NCI-H2029 (cell line): ENCODE results near the gene SHMT2.

ENCODE experiments used
- DNase-seq: peaks from one replicate; lab custom pipeline; 2025; lab: John Stamatoyannopoulos, UW

Gene SHMT2

GRCh38 chr12:57215065-57215464 is 14.4 kb upstream of the SHMT2 start:
- DNase-seq: no peak

GRCh38 chr12:57215668-57216013 is 13.9 kb upstream of the SHMT2 start:
- no peak for DNase-seq

DNA sequence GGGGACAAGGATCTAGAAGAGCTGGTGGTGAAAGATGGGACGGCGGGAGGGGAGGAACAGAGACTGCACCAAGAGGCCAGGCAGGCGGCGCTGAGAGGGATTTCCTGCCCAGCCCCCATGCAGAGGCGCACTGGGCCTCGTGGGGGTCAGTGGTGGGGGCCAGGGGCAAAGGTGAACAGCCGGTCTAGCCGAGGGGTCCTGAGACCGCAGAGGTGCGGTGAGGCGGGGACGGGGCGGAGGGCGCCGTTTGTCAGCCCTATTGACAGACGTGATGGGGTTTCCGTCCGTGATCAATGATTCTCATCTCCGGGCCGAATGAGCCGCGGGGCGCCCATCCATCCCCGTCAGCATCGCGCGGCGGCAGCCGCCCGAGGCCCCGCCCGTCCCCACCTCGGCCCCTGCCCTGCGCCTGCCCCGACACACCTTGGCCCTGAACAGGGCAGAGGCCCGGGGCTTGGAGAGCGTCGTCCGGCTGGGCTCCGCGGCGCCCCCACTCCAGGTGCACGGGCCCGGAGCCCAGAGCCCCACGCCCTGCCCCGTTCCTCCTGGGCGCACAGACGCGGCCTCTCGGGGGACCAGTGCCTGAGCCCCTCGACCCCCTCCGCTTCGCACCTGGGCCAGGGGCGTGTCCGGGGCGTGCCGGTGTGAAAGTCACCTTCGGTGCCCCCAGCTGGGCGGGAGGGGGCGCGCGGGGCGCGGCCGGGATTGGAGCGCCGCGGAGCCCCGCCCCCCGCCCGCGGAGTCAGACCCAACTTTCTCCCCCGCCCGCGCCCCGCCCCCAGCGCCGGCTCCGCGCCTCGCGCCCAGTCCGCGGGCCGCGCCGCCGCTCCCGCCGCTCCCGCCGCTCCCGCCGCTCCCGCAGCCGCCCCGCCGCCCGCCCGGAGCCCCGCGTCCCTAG is 13.2 kb upstream of the SHMT2 start, which contains the start of gene NXPH4:
Gene NXPH4 (plus strand): TSS at position 781 of the 898 bp plus-strand sequence. CDS start 176 bp downstream, outside the sequence.
- DNase-seq: peak; percentile 12

DNA sequence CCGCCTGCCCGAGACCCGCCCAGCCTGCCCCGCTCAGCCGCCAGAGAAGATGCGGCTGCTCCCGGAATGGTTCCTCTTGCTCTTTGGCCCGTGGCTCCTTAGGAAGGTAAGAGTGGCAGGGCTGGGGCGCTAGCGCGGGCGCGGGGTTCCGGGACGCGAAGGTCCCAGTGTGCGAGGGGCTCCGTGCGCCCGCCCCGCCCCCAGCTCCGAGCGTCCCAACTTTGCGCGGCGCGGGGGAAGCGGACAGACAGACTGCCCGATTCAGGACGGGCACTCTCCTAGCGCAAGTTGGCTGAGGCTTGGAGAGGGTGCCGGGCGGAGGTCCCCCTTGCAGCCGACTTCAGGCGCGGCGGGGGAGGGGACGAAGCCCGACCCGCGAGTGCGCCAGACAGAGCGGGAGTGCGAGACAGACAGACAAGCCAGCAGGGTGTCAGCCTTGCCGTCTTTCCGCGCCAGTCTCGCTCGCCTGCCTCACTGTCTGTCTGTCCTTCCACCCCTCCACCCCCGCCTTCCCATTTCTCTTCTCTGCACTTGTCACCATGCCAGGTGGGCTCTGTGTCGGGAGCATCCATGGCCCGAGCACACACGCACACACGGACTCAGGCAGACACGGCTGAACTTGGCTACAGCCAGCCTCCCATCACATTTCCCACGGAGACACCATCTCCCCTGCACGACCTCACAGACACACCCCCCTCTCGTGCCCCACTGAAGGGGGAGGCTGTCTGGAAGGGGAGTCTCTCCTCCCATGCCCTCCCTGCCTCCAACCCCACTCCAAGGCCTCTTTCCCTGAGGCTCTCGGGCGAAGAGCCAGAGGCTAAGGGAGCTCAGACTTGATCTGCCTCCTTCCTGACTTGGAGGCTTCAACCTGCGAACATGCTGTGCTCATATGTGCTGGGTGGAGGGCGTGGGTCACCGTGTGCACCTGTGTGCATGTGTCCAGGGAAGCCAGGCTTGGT is 12.3 kb upstream of the SHMT2 start:
- peak; percentile 17 for DNase-seq

- DNase-seq: no peak
These were observed 11.3 kb upstream of the SHMT2 start for GRCh38 chr12:57218030-57218853.

GRCh38 chr12:57219205-57219992 is 10.1 kb upstream of the SHMT2 start:
- no peak for DNase-seq

- no peak for DNase-seq
These were observed 9.3 kb upstream of the SHMT2 start for GRCh38 chr12:57219993-57220754.

- DNase-seq: no peak
These were observed 8.7 kb upstream of the SHMT2 start for GRCh38 chr12:57220770-57221168.

DNA sequence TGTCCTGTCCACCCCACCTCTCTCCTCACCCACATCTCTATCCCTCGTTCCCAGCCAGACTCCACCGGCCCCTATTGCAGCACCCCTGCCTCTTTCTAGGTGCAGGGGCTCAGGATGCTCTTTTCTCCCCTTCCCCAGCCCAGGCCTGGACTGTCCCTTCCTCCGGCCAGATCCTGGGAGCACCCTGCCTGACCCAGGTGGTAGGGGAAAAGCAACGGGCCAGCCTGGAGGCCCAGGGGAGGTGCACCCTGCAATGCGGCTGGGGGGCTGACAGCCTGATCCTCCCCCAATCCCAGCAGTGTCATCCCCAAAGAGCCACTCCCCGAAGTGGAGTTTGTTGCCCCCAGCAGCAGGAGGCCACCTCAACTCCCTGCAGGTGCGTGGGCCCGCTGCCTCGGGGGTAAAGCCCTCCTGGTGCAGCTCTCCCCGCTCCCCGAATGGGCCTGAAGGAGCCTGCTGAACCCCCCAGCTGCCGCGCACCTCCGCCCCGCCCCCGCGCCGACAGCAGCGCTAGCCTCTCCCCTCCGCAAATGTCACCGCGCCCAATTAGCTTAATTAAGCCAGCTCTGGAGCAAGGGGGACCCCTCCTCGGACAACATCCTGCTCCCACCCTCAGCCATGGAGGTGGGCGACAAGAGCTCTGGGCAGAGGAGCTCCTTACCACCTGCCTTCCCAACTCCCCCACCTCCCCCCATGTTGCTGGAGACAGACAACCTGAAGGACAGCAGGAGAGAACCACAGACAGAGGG is 8.2 kb upstream of the SHMT2 start:
- DNase-seq: no peak

GRCh38 chr12:57222286-57223190 is 7.0 kb upstream of the SHMT2 start:
- DNase-seq: no peak

DNA sequence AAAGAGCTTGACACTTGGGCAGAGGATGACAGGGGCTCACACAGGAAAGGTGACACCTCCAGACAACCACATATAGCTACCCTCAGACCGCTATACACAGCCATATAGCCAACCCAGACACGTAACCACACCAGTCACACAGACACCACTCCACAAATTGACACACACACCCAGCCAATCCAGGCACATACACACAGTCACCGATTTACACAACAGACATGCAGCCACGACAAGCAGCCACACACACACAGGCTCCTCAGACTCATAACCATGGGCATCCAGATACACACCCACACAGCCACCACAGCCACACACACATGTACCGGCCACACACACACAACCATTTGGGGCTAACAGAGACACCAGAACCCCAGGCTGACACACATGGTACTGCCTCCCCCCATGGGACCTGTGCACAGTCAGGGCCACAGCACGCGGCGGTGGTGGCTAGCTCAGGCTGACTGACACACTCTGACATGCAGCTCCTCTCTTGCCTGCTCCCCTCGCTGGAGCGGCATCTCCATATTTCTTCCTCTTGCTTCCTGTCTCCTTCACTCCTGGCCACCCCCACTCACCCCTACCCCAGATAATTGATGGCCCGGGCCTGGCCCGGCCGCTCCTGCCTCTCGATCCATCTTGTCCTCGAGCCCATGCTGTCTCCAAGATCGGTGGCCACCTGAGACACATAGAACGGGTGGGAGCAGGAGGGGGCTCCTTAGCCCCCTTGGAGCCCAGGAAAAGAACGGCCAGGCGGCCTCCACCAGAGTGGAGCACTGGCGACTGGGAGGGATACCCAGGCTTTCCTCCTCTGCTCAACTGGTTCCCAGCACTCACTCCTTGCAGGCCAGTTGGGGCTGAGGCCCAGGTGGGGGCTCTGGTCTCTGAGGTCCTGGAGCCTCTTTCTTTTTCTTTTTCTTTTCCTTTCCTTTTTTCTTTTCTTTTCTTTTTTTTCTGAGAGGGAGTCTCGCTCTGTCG is 6.0 kb upstream of the SHMT2 start:
- no peak for DNase-seq

GRCh38 chr12:57224278-57224972 is 5.1 kb upstream of the SHMT2 start:
- no peak for DNase-seq

DNA sequence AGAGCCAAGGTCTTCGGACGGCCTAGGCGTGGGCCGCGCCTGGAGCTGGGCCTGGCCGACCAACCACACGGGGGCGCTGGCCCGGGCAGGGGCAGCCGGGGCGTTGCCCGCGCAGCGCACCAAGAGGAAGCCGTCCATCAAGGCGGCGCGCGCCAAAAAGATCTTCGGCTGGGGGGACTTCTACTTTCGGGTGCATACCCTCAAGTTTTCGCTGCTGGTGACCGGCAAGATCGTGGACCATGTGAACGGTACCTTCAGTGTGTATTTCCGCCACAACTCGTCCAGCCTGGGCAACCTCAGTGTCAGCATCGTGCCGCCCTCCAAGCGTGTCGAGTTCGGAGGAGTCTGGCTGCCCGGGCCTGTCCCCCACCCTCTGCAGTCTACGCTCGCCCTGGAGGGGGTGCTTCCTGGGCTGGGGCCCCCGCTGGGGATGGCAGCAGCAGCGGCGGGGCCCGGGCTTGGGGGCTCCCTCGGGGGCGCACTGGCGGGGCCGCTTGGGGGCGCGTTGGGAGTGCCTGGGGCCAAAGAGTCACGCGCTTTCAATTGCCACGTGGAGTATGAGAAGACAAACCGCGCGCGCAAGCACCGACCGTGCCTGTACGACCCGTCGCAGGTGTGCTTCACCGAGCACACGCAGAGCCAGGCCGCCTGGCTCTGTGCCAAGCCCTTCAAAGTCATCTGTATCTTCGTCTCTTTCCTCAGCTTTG is 4.4 kb upstream of the SHMT2 start:
- DNase-seq: peak; percentile 67

- no peak for DNase-seq
These were observed 3.8 kb upstream of the SHMT2 start for GRCh38 chr12:57225680-57226210.

GRCh38 chr12:57226588-57227314 is 2.8 kb upstream of the SHMT2 start:
- DNase-seq: no peak
